Muscle of leg (tissue), 11 donors: Measurements from ENCODE around the gene LGALS13. TPM values are rescaled to one million over a fixed set of nuclear protein-coding genes. Genes with fewer than 3 reads are reported as not detected.

ENCODE experiments used
- DNase-seq: peaks from one replicate; pipeline ENCODE4 v3.0.0; 2013
- H3K27ac ChIP-seq: one replicate; pipeline ENCODE4 v1.5.1; 2013; ENCODE audit warnings: mild to moderate bottlenecking, low read length, control low read depth
- H3K27me3 ChIP-seq: one replicate; pipeline ENCODE4 v1.6.1; 2013; ENCODE audit warnings: low read length; ENCODE audit not compliant: control insufficient read depth, insufficient read depth
- H3K36me3 ChIP-seq: one replicate; pipeline ENCODE4 v1.6.1; 2013; ENCODE audit warnings: low read length; ENCODE audit not compliant: control insufficient read depth, insufficient read depth
- H3K4me1 ChIP-seq: one replicate; pipeline ENCODE4 v1.6.1; 2013; ENCODE audit warnings: low read length; ENCODE audit not compliant: control insufficient read depth, insufficient read depth
- H3K4me3 ChIP-seq: one replicate; pipeline ENCODE4 v1.5.1; 2013; ENCODE audit warnings: low read length, control low read depth
- H3K9me3 ChIP-seq: replicated peaks from 2 replicates; pipeline ENCODE4 v1.6.1; 2013; ENCODE audit warnings: low read depth, low read length; ENCODE audit not compliant: control insufficient read depth
- WGBS: methylation state at CpG from one replicate; pipeline ENCODE4 v1.1.5; 2013; ENCODE audit warnings: missing lambda C conversion rate; ENCODE audit not compliant: insufficient coverage; 5-methylcytosine and 5-hydroxymethylcytosine counted together
- polyA plus RNA-seq, 8 donors: library from polyadenylated mRNA; unstranded; fragments of 120-200 nt; gene quantifications; one replicate each; pipeline versions ENCODE4 v1.2.1 to v1.2.3, GENCODE V29; 2013; ENCODE audit warnings: inconsistent platforms in 1 of 8, low replicate concordance in 1 of 8; ENCODE audit not compliant: insufficient read length in 8 of 8, insufficient read depth in 1 of 8
- total RNA-seq: library from RNA; stranded (reverse); fragments of 120-200 nt; gene quantifications from one replicate; pipeline ENCODE4 v1.2.4, GENCODE V29; 2013

Gene LGALS13
- total and polyA plus RNA-seq, 9 donors: 0.31 TPM; not detected in 8

DNA sequence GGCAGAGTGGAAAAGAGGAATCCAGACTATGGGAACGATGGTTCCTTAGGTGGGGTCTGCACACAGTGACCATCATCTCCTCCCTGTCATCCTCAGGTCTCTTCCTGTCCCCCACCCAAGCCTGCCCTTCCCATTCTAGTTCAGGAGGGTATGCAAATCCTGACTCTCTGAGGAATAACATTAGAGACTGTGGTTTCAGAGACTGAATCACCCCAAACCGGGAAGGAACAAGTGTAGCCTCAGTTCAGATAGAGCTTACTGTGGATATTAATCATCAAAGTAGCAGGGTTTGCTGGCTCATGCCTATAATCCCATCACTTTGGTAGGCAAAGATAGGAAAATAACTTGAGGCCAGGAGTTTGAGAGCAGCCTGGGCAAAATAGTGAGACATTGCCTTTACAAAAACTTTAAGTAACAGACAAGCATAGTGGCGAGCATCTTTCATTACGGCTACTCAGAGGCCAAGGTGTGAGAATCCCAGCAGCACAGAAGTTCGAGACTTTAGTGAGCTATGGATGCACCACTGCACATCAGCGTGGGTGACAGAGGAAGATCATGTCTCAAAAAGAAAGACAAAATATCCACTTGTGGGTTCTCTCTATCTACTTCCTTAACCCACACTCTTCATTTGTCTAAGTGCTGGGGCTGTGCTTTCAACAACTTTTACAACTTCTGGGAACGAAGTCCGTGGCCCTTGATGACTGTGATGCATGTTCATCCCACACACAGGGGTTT lies 19.3 kb upstream of the LGALS13 start:
- WGBS: 81% methylated on average over 7 of the region's 8 CpGs

DNA sequence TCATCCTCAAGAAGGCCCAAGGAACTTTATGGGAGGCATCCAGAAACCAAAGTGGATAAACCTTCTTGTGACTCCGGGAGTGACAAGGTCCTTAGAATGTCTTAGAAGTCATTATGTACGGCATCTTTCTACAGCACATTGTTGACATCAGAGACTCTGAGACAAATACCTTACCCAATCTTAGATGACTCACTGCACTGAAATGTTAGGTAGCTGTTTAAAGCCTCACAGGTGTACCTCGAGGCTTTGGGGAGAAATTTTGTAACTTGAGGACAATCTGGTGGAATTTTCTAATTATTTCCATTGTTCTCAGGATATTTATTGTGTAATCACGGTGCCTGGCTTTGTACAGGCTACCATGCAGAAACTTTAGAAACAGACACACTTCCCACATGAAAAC lies 14.8 kb upstream of the LGALS13 start:
- Histone ChIP-seq H3K9me3 (no peaks in the 10 kb centered on the region), H3K4me3 (no peak overlapping the region), H3K36me3 (no peaks in the 10 kb centered on the region), H3K4me1 (no peaks in the 10 kb centered on the region), H3K27ac (no peak overlapping the region), H3K27me3 (no peaks in the 10 kb centered on the region)
- no CpG with 5 or more reads among the region's 4 CpGs for WGBS
- DNase-seq: no peak

More for the DNA sequence above, 19.3 kb upstream of the LGALS13 start:
- no peaks in the 10 kb centered on the region for H3K9me3 ChIP-seq
- no peak for DNase-seq
- no peak overlapping the region for H3K27ac ChIP-seq
- H3K36me3 ChIP-seq: no peaks in the 10 kb centered on the region
- no peak overlapping the region for H3K4me3 ChIP-seq
- H3K27me3 ChIP-seq: no peaks in the 10 kb centered on the region
- H3K4me1 ChIP-seq: no peaks in the 10 kb centered on the region

DNA sequence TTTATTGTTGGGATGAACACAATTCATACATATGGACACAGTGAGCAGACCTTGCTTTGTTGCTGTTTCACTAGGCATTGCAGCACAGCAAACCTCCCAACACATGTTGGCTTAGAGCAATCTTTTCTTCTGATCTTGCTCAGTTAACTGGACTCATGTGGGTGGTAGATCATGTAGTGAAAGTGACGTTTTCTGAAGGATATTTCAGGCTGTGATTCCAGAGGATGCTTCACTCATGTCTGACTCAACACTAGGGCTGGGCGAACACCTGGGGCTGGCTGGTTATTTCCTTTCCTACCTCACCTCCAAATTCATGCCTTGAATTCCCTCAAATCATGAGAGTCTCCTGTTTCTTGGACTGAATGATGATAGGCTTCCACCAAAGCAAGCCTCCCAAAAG lies 14.3 kb upstream of the LGALS13 start:
- 40% methylated on average over 1 of the region's 2 CpGs for WGBS
- H3K4me3 ChIP-seq: no peak overlapping the region
- no peaks in the 10 kb centered on the region for H3K27me3 ChIP-seq
- no peaks in the 10 kb centered on the region for H3K36me3 ChIP-seq
- H3K9me3 ChIP-seq: no peaks in the 10 kb centered on the region
- no peaks in the 10 kb centered on the region for H3K4me1 ChIP-seq
- no peak overlapping the region for H3K27ac ChIP-seq
- no peak for DNase-seq

DNA sequence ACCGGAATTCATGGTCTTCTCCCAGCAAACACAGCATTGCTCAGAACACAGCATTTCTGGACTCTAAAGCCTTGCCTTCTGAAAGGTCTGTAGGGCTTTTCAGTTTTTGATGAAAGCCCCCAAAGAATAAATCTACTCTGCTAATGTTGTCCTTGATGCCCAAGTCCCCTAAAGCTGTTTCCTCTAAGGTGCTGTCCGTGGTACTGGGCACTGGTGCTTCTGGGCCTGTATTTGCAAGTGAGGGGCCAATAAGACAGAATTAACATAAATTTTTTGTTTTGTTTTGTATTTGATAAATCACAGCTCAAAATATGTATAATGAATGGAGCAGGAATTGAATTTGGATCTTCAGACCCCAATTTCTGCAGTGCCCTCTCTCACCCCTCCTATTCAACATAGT lies 12.1 kb upstream of the LGALS13 start:
- Histone ChIP-seq H3K27me3 (no peaks in the 10 kb centered on the region), H3K9me3 (no peaks in the 10 kb centered on the region), H3K4me3 (no peak overlapping the region), H3K4me1 (no peaks in the 10 kb centered on the region), H3K36me3 (no peaks in the 10 kb centered on the region), H3K27ac (no peak overlapping the region)
- no CpG with 5 or more reads among the region's 2 CpGs for WGBS
- DNase-seq: peak; percentile 4

DNA sequence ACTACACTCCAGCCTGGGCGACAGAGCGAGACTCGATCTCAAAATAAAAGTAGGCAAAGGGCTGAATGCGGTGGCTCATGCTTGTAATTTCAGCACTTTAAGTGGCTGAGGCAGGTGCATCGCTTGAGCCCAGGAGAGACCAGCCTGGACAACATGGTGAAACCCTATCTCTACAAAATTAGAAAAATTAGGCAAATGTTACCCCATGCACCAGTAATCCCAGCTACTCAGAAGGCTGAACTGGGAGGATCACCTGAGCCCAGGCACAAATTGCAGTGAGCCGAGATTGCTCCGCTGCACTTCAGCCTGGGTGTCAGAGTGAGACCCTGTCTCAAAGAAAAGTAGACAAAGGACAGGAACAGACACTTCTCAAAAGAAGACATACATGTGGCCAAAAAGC lies 9.9 kb upstream of the LGALS13 start:
- Histone ChIP-seq H3K4me1 (no peaks in the 10 kb centered on the region), H3K27ac (no peak overlapping the region), H3K27me3 (no peaks in the 10 kb centered on the region), H3K36me3 (no peaks in the 10 kb centered on the region), H3K9me3 (no peaks in the 10 kb centered on the region), H3K4me3 (no peak overlapping the region)
- WGBS: 68% methylated on average over 7 of the region's 7 CpGs
- no peak for DNase-seq

DNA sequence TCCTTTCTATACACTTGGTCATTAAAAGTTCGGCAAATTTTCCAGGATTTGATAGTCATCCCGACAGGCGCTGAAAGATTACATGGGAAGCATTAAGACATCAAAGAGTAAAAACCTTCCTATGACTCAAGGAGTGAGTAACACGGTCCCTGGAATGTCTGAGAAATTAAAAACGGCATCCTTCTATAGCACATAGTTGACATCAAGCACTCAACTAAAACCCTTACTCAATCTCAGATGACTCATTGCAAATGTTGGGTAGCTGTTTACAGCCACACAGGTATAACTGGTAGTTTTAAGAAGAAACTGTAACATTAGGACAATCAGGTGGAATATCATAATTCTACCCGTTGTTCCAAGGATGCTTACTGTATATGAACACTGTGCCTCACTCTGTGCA lies 6.4 kb upstream of the LGALS13 start:
- H3K4me1 ChIP-seq: no peaks in the 10 kb centered on the region
- no peaks in the 10 kb centered on the region for H3K27me3 ChIP-seq
- H3K4me3 ChIP-seq: no peak overlapping the region
- DNase-seq: no peak
- no peaks in the 10 kb centered on the region for H3K36me3 ChIP-seq
- no peaks in the 10 kb centered on the region for H3K9me3 ChIP-seq
- H3K27ac ChIP-seq: no peak overlapping the region
- 100% methylated on average over 1 of the region's 6 CpGs for WGBS

DNA sequence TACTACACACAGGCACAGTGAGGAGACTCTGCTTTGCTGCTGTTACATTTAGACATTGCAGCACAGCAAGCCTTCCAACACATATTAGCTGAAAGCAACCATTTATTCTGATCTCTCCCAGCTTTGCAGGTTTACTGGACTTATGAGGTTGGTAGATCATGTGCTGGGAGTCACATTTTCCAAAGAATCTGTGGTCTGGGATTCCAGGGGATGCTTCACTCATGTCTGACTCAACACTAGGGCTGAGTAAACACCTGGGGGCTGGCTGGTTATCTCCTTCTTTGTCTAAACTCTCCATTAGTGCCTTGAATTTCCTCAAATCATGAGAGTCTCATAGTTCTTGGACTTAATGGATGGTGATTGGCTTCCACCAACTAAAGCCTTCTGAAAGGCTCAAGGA lies 5.4 kb upstream of the LGALS13 start:
- Histone ChIP-seq H3K27me3 (no peaks in the 10 kb centered on the region), H3K9me3 (no peaks in the 10 kb centered on the region), H3K4me3 (no peak overlapping the region), H3K4me1 (no peaks in the 10 kb centered on the region), H3K36me3 (no peaks in the 10 kb centered on the region), H3K27ac (no peak overlapping the region)
- no peak for DNase-seq

DNA sequence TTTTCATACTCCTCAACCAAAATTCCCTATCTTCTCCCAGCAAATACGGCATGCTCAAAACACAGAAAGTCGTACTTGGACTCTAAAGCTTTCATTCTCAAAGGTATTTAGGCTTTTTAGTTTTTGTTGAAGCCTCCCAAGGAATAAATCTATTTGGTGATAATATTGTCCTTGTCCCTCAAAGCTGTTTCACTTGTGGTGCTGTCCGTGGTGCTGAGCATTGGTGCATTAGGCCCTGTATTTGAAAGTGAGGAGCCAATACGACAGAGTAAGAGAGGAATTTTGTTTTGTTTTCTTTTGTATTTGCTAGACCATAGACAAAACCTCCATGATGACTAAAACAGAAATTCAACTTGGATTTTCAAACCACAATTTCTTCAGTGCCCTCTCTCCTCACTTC lies 3.2 kb upstream of the LGALS13 start:
- peak; percentile 33 for DNase-seq
- Histone ChIP-seq H3K36me3 (no peaks in the 10 kb centered on the region), H3K27ac (no peak overlapping the region), H3K4me1 (no peaks in the 10 kb centered on the region), H3K9me3 (no peaks in the 10 kb centered on the region), H3K4me3 (no peak overlapping the region), H3K27me3 (no peaks in the 10 kb centered on the region)
- no CpG with 5 or more reads among the region's 4 CpGs for WGBS

DNA sequence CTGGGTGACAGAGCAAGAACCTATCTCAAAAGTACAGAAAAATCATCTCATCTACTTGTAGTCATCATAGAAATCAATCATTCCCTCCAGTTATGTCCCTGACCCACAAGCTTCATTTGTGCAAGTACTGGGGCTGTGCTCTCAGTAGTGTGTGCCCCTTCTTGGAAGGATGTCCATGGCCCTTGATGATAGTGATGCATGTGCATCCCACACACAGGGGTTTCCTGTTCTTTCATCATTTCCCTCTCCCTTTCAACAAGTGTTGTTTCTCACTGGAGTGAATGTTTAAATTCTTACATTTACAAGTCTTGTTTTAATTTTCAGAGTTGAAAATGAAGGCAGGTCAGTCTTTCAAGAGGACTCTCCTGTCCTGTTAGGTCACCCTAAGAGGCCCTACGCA lies 1.5 kb downstream of the LGALS13 start:
- Histone ChIP-seq H3K9me3 (no peaks in the 10 kb centered on the region), H3K27ac (no peak overlapping the region), H3K36me3 (no peaks in the 10 kb centered on the region), H3K4me1 (no peaks in the 10 kb centered on the region), H3K27me3 (no peaks in the 10 kb centered on the region), H3K4me3 (no peak overlapping the region)
- DNase-seq: no peak
- WGBS: no CpG with 5 or more reads among the region's 1 CpG

DNA sequence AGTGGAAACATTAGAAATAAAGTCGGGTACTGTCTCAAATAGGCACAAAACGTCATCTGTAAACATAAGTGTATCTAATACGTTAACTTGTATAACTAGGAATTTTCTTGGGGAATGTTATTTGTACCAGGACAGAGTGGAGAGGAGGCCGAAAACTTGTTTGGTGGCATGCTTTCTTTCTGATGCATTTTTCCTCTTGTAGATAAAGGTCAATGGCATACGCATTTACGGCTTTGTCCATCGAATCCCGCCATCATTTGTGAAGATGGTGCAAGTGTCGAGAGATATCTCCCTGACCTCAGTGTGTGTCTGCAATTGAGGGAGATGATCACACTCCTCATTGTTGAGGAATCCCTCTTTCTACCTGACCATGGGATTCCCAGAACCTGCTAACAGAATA lies 4.7 kb downstream of the LGALS13 start:
- WGBS: 93% methylated on average over 7 of the region's 9 CpGs
- no peak for DNase-seq
- Histone ChIP-seq H3K27ac (no peak overlapping the region), H3K4me1 (no peaks in the 10 kb centered on the region), H3K9me3 (no peaks in the 10 kb centered on the region), H3K4me3 (no peak overlapping the region), H3K36me3 (no peaks in the 10 kb centered on the region), H3K27me3 (no peaks in the 10 kb centered on the region)

DNA sequence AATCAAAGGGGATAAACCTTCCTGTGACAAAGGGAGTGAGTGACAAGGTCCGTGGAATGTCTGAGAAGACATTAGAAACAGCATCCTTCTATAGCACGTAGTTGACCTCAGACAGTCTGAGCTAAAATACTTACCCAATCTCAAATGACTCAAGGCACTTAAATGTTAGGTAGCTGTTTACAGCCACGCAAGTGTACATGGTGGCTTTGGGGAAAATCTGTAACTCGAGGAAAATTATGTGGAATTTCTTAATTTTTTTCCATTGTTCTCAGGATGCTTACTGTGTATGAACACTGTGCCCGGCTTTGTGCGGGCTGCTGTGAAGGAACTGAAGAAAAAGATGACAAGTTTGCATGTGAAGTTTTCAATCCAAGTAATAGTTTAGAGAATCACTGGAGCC lies 5.2 kb downstream of the LGALS13 start:
- H3K9me3 ChIP-seq: no peaks in the 10 kb centered on the region
- 20% methylated on average over 1 of the region's 6 CpGs for WGBS
- H3K27ac ChIP-seq: no peak overlapping the region
- no peaks in the 10 kb centered on the region for H3K4me1 ChIP-seq
- no peaks in the 10 kb centered on the region for H3K36me3 ChIP-seq
- no peak for DNase-seq
- no peaks in the 10 kb centered on the region for H3K27me3 ChIP-seq
- H3K4me3 ChIP-seq: no peak overlapping the region
